MG63 (cell line): ENCODE data around the gene TRIM5. TPM values are rescaled to one million over a fixed set of nuclear protein-coding genes. Genes with fewer than 3 reads are reported as not detected.
"Not testable (repeated sequence)": the region's sequence is repeated elsewhere in the genome, so short reads cannot be mapped to it uniquely, and the experiment has no call there.

Experiments used
- DNase-seq: peaks from one replicate; pipeline ENCODE4 v3.0.0-alpha.2; 2020
- H3K27me3 ChIP-seq: fragments of 250-450 bp; sonication (Bioruptor Pico); 2 replicates; pipeline ENCODE4 v1.5.1; 2020; ENCODE audit warnings: mild to moderate bottlenecking, moderate library complexity
- H3K36me3 ChIP-seq: fragments of 250-450 bp; sonication (Bioruptor Pico); 2 replicates; pipeline ENCODE4 v1.5.1; 2020; ENCODE audit warnings: mild to moderate bottlenecking, moderate library complexity
- H3K4me3 ChIP-seq: fragments of 250-450 bp; sonication (Bioruptor Pico); 2 replicates; pipeline ENCODE4 v1.5.1; 2020; ENCODE audit warnings: mild to moderate bottlenecking, moderate library complexity
- H3K9me3 ChIP-seq: fragments of 250-450 bp; sonication (Bioruptor Pico); 2 replicates; pipeline ENCODE4 v1.5.1; 2020; ENCODE audit warnings: mild to moderate bottlenecking, moderate library complexity
- total RNA-seq: library from RNA; depleted of rRNA; stranded (reverse); fragments of >200 nt; shearing (Covaris generic); gene quantifications from 2 replicates; pipeline ENCODE4 v1.2.3, GENCODE V29; 2014; ENCODE audit warnings: low replicate concordance

The TRIM5 gene
- total RNA-seq, 1 experiment from 2014 or later, result 33.9 TPM

GRCh38 chr11:5658318-5658717, 26.6 kb downstream of the TRIM5 start:
- Histone ChIP-seq H3K4me3 (no peak overlapping the region), H3K36me3 (no peaks in the 10 kb centered on the region), H3K27me3 (no peaks in the 10 kb centered on the region), H3K9me3 (no peaks in the 10 kb centered on the region)
- no peak for DNase-seq

GRCh38 chr11:5656956-5657355, 27.9 kb downstream of the TRIM5 start:
- not testable (repeated sequence) for H3K27me3 ChIP-seq, H3K4me3 ChIP-seq, H3K9me3 ChIP-seq, DNase-seq, H3K36me3 ChIP-seq

- Histone ChIP-seq H3K36me3 (no peaks in the 10 kb centered on the region), H3K27me3 (no peaks in the 10 kb centered on the region), H3K9me3 (no peaks in the 10 kb centered on the region; the same call in 1 of the 2 replicates), H3K4me3 (no peak overlapping the region)
- no peak for DNase-seq
These were observed 29.4 kb downstream of the TRIM5 start for GRCh38 chr11:5655474-5655873.

GRCh38 chr11:5646139-5646538, 38.7 kb downstream of the TRIM5 start:
- no peak for DNase-seq
- Histone ChIP-seq H3K4me3 (no peak overlapping the region), H3K9me3 (no peaks in the 10 kb centered on the region), H3K27me3 (no peaks in the 10 kb centered on the region), H3K36me3 (no peaks in the 10 kb centered on the region)

GRCh38 chr11:5643585-5643984, 41.3 kb downstream of the TRIM5 start:
- Histone ChIP-seq H3K4me3 (no peak overlapping the region), H3K9me3 (no peaks in the 10 kb centered on the region), H3K27me3 (no peaks in the 10 kb centered on the region), H3K36me3 (no peaks in the 10 kb centered on the region)
- no peak for DNase-seq

GRCh38 chr11:5639953-5640352, 44.9 kb downstream of the TRIM5 start:
- DNase-seq, result no peak

GRCh38 chr11:5631969-5632635, 52.8 kb downstream of the TRIM5 start:
- no peak overlapping the region for H3K4me3 ChIP-seq
- no peaks in the 10 kb centered on the region for H3K27me3 ChIP-seq
- H3K9me3 ChIP-seq, result no peaks in the 10 kb centered on the region
- no peaks in the 10 kb centered on the region for H3K36me3 ChIP-seq
- DNase-seq, result no peak

More at GRCh38 chr11:5639953-5640352, 44.9 kb downstream of the TRIM5 start:
- Histone ChIP-seq H3K4me3 (no peak overlapping the region), H3K27me3 (no peaks in the 10 kb centered on the region), H3K9me3 (no peaks in the 10 kb centered on the region), H3K36me3 (no peaks in the 10 kb centered on the region)

GRCh38 chr11:5631417-5631816, 53.5 kb downstream of the TRIM5 start:
- no peaks in the 10 kb centered on the region for H3K27me3 ChIP-seq
- no peaks in the 10 kb centered on the region for H3K9me3 ChIP-seq
- no peak for DNase-seq
- no peaks in the 10 kb centered on the region for H3K36me3 ChIP-seq
- H3K4me3 ChIP-seq, result no peak overlapping the region

GRCh38 chr11:5626196-5626595, 58.7 kb downstream of the TRIM5 start:
- Histone ChIP-seq H3K27me3 (no peaks in the 10 kb centered on the region), H3K4me3 (no peak overlapping the region), H3K9me3 (no peaks in the 10 kb centered on the region), H3K36me3 (no peaks in the 10 kb centered on the region)
- DNase-seq, result no peak

GRCh38 chr11:5625281-5625680, 59.6 kb downstream of the TRIM5 start:
- DNase-seq, result no peak
- Histone ChIP-seq H3K27me3 (no peaks in the 10 kb centered on the region), H3K4me3 (peak overlapping the region; percentile 89), H3K36me3 (no peaks in the 10 kb centered on the region), H3K9me3 (no peaks in the 10 kb centered on the region)

- H3K27me3 ChIP-seq, result no peaks in the 10 kb centered on the region
These were observed 60.2 kb downstream of the TRIM5 start, which contains the start of gene TRIM34 for GRCh38 chr11:5624489-5625279. TSS of gene TRIM34 (plus strand) at chr11:5625001. CDS start at chr11:5632332, 7,331 bp downstream.

GRCh38 chr11:5622802-5623201, 62.1 kb downstream of the TRIM5 start:
- no peaks in the 10 kb centered on the region for H3K36me3 ChIP-seq
- no peaks in the 10 kb centered on the region for H3K27me3 ChIP-seq
- no peak for DNase-seq
- no peak overlapping the region for H3K4me3 ChIP-seq
- H3K9me3 ChIP-seq, result no peaks in the 10 kb centered on the region

More at GRCh38 chr11:5624489-5625279, 60.2 kb downstream of the TRIM5 start, which contains the start of gene TRIM34:
- Histone ChIP-seq H3K36me3 (no peaks in the 10 kb centered on the region), H3K9me3 (no peaks in the 10 kb centered on the region), H3K4me3 (peak within 1 kb of the TSS; percentile 89)
- peak; percentile 51 for DNase-seq

GRCh38 chr11:5621580-5621979, 63.3 kb downstream of the TRIM5 start:
- DNase-seq, result no peak
- no peaks in the 10 kb centered on the region for H3K27me3 ChIP-seq
- no peaks in the 10 kb centered on the region for H3K9me3 ChIP-seq
- no peaks in the 10 kb centered on the region for H3K36me3 ChIP-seq
- no peak overlapping the region for H3K4me3 ChIP-seq

GRCh38 chr11:5620651-5621521, 64.0 kb downstream of the TRIM5 start:
- Histone ChIP-seq H3K27me3 (no peaks in the 10 kb centered on the region), H3K9me3 (no peaks in the 10 kb centered on the region), H3K36me3 (no peaks in the 10 kb centered on the region), H3K4me3 (no peak overlapping the region)
- peak; percentile 65 for DNase-seq

- H3K36me3 ChIP-seq, result no peaks in the 10 kb centered on the region
- H3K4me3 ChIP-seq, result no peak overlapping the region
- H3K27me3 ChIP-seq, result no peaks in the 10 kb centered on the region
- no peaks in the 10 kb centered on the region for H3K9me3 ChIP-seq
- peak; percentile 25 for DNase-seq
These were observed 66.1 kb downstream of the TRIM5 start for GRCh38 chr11:5618807-5619206.
